CD14-positive monocyte (primary cell): ENCODE measurements around the gene SLC24A3. TPM values are rescaled to one million over a fixed set of nuclear protein-coding genes. Genes with fewer than 3 reads are reported as not detected.

Experiments used
- DNase-seq, 3 donors: peaks; one replicate each; pipeline ENCODE4 v3.0.0-alpha.2; 2011 to 2022
- H2AFZ ChIP-seq: 2 replicates; pipeline ENCODE4 v1.6.0; 2012; ENCODE audit warnings: mild to moderate bottlenecking, low read depth, low read length, inconsistent platforms; ENCODE audit not compliant: insufficient read depth, poor library complexity, severe bottlenecking
- H3K27ac ChIP-seq, 2 donors: 1 replicate in 1 of 2; 2 replicates in 1 of 2; pipeline ENCODE4 v1.5.1; 2012 to 2013; ENCODE audit warnings: low read length in 2 of 2, control low read depth in 1 of 2, inconsistent platforms in 1 of 2, low read depth in 1 of 2, mild to moderate bottlenecking in 1 of 2
- H3K27me3 ChIP-seq, 2 donors: one replicate each; pipeline versions ENCODE4 v1.6.0 to v1.6.1; 2011 to 2013; ENCODE audit warnings: low read length in 2 of 2; ENCODE audit not compliant: control insufficient read depth in 2 of 2, insufficient read depth in 2 of 2
- H3K36me3 ChIP-seq, 2 donors: replicated peaks in 1 of 2; 1 replicate in 1 of 2; 2 replicates in 1 of 2; pipeline versions ENCODE4 v1.5.1 to v1.6.1; 2012 to 2013; ENCODE audit warnings: low read length in 2 of 2, control low read depth in 1 of 2, inconsistent platforms in 1 of 2, mild to moderate bottlenecking in 1 of 2; ENCODE audit not compliant: insufficient read depth in 2 of 2, control insufficient read depth in 1 of 2
- H3K4me1 ChIP-seq, 2 donors: 1 replicate in 1 of 2; 2 replicates in 1 of 2; pipeline versions ENCODE4 v1.5.1 to v1.6.1; 2012 to 2013; ENCODE audit warnings: low read length in 2 of 2, control low read depth in 1 of 2, inconsistent platforms in 1 of 2, mild to moderate bottlenecking in 1 of 2, moderate library complexity in 1 of 2; ENCODE audit not compliant: insufficient read depth in 2 of 2, control insufficient read depth in 1 of 2
- H3K4me2 ChIP-seq: replicated peaks from 2 replicates; pipeline ENCODE3; 2012; ENCODE audit warnings: low read length, moderate library complexity, mild to moderate bottlenecking; ENCODE audit not compliant: poor library complexity, severe bottlenecking; ENCODE audit errors: extremely low read depth
- H3K4me3 ChIP-seq, 3 experiments: fragments of 200-600 bp in 1 of 3; sonication (generic) in 1 of 3; replicated peaks in 1 of 3; 1 replicate in 2 of 3; 2 replicates in 1 of 3; pipeline ENCODE4 v1.5.1; 2011 to 2013; ENCODE audit warnings: low read length in 3 of 3, mild to moderate bottlenecking in 3 of 3, control low read depth in 2 of 3, low read depth in 2 of 3, inconsistent platforms in 1 of 3, moderate library complexity in 1 of 3
- H3K79me2 ChIP-seq: 2 replicates; pipeline ENCODE4 v1.6.0; 2012; ENCODE audit warnings: mild to moderate bottlenecking, control low read depth, inconsistent platforms, low read length, moderate library complexity; ENCODE audit not compliant: insufficient read depth
- H3K9ac ChIP-seq: 2 replicates; pipeline ENCODE4 v1.6.0; 2017; ENCODE audit warnings: low read length, mild to moderate bottlenecking; ENCODE audit not compliant: insufficient read depth, poor library complexity, severe bottlenecking
- H3K9me3 ChIP-seq, 2 donors: replicated peaks in 1 of 2; 1 replicate in 1 of 2; 2 replicates in 1 of 2; pipeline versions ENCODE4 v1.5.1 to v1.6.1; 2012 to 2013; ENCODE audit warnings: low read length in 2 of 2, control low read depth in 1 of 2; ENCODE audit not compliant: control insufficient read depth in 1 of 2, insufficient read depth in 1 of 2
- H4K20me1 ChIP-seq: 2 replicates; pipeline ENCODE4 v1.6.0; 2012; ENCODE audit warnings: mild to moderate bottlenecking, low read length, control low read depth, moderate library complexity; ENCODE audit not compliant: insufficient read depth
- H3K27ac Mint-ChIP-seq, 7 donors: one replicate each; pipeline ENCODE4 v1.8.0; 2020; ENCODE audit warnings: mild to moderate bottlenecking in 7 of 7, mixed read lengths in 7 of 7, moderate library complexity in 6 of 7, inconsistent platforms in 2 of 7
- H3K27me3 Mint-ChIP-seq, 3 donors: one replicate each; pipeline ENCODE4 v1.8.0; 2021 to 2022; ENCODE audit warnings: low read depth in 3 of 3, mild to moderate bottlenecking in 3 of 3, mixed read lengths in 3 of 3, moderate library complexity in 3 of 3, inconsistent platforms in 1 of 3
- H3K36me3 Mint-ChIP-seq, 2 donors: one replicate each; pipeline ENCODE4 v1.8.0; 2020; ENCODE audit warnings: mixed read lengths in 2 of 2, inconsistent platforms in 1 of 2, mild to moderate bottlenecking in 1 of 2
- H3K4me1 Mint-ChIP-seq: one replicate; pipeline ENCODE4 v1.8.0; 2020; ENCODE audit warnings: mild to moderate bottlenecking, mixed read lengths
- H3K4me3 Mint-ChIP-seq, 2 donors: one replicate each; pipeline ENCODE4 v1.8.0; 2020; ENCODE audit warnings: mild to moderate bottlenecking in 2 of 2, mixed read lengths in 2 of 2, moderate library complexity in 1 of 2
- H3K9me3 Mint-ChIP-seq, 7 donors: one replicate each; pipeline ENCODE4 v1.8.0; 2020 to 2022; ENCODE audit warnings: mixed read lengths in 7 of 7, mild to moderate bottlenecking in 6 of 7, moderate library complexity in 6 of 7, inconsistent platforms in 2 of 7
- CTCF ChIP-seq: fragments of 200-600 bp; IDR thresholded peaks from one replicate; pipeline ENCODE4 v1.8.0; 2022; ENCODE audit warnings: antibody characterized with exemption, mild to moderate bottlenecking
- WGBS: methylation state at CpG from one replicate; pipeline ENCODE4 v1.1.5; 2013; ENCODE audit warnings: missing lambda C conversion rate; ENCODE audit not compliant: insufficient coverage; 5-methylcytosine and 5-hydroxymethylcytosine counted together
- intact Hi-C, 2 donors: fragments of 100-400 bp; cut with micrococcal nuclease; formaldehyde crosslinking; loops; one replicate each; pipeline versions ENCODE4 v1.15.0 to v1.15.1; 2023
- polyA plus RNA-seq, 3 donors: library from polyadenylated mRNA; depleted of rRNA in 1 of 3; unstranded in 2 of 3; stranded (reverse) in 1 of 3; fragments of 300-500 nt in 2 of 3; fragments of >200 nt in 1 of 3; fragmentation: Illumina TruSeq in 2 of 3; gene quantifications; 1 replicate in 2 of 3; 2 replicates in 1 of 3; pipeline ENCODE4 v1.2.3, GENCODE V29; 2012 to 2021

The SLC24A3 gene
- polyA plus RNA-seq, 3 donors = 0.04 to 0.08 TPM; not detected in 1

- DNase-seq = no peak
- Histone ChIP-seq H3K9me3 (peaks cover 0 to 9% of the 10 kb centered on the region in 2 donors), H4K20me1 (no peaks in the 10 kb centered on the region), H3K9ac (no peak overlapping the region), H3K36me3 (no peaks in the 10 kb centered on the region), H3K4me2 (no peak overlapping the region), H3K27ac (no peak overlapping the region), H3K4me1 (no peaks in the 10 kb centered on the region), H2AFZ (no peak overlapping the region), H3K27me3 (no peaks in the 10 kb centered on the region), H3K79me2 (no peaks in the 10 kb centered on the region), H3K4me3 (no peak overlapping the region)
- no peak for TF ChIP-seq CTCF
- H3K4me1 Mint-ChIP-seq = no peaks in the 10 kb centered on the region
- no peaks in the 10 kb centered on the region for H3K36me3 Mint-ChIP-seq
- intact Hi-C loops = no loop called here
- peaks cover 5 to 21% (median 12%) of the 10 kb centered on the region in 7 donors for H3K9me3 Mint-ChIP-seq
- no peak overlapping the region for H3K27ac Mint-ChIP-seq
- no peak overlapping the region for H3K4me3 Mint-ChIP-seq
- H3K27me3 Mint-ChIP-seq = no peaks in the 10 kb centered on the region
These were observed 174.8 kb downstream of the SLC24A3 start for GRCh38 chr20:19387251-19387650.

DNA sequence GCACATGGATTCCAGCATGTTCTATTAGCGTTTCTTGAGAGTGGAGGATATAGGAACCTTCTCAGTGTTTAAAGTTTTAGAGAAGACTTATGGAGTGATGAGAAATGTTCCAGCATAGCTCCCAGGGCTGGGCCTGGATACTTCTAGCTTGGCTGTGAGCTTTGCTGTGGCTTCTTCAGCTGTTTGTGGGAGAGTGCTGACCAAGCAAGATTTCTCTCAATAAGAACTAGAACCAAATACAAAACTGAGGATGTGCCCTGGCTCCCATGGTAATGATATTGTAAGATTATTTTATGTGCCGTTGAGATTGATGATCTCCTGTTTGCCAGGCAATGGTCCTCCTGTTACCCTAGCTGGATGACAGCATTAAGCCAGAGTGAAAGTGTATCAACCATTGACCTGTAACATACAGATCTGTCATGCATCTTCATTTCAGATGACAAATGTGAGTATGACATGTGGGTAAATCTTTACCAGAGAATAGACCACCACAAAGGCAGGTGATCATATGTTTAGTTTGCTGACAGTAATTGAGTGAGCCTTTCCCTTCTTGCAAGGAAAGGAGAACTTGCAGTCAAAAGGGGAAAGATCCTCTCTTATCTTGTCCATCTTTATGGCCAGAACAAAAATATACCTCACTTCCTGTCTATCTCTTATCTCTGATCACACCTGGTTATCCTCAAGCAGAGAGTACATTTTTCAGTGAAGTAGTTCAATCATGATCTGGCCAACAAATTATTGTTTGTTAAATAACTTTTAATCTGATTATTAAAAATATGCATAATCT, 180.1 kb downstream of the SLC24A3 start:
- Histone ChIP-seq H3K27me3 (no peaks in the 10 kb centered on the region), H3K4me2 (no peak overlapping the region), H3K27ac (no peak overlapping the region), H2AFZ (no peak overlapping the region), H3K9ac (no peak overlapping the region), H3K9me3 (peaks cover 0 to 14% of the 10 kb centered on the region in 2 donors), H3K36me3 (no peaks in the 10 kb centered on the region), H3K79me2 (no peaks in the 10 kb centered on the region), H3K4me3 (no peak overlapping the region), H4K20me1 (no peaks in the 10 kb centered on the region), H3K4me1 (no peaks in the 10 kb centered on the region)
- Mint-ChIP-seq H3K9me3 (peaks cover 10 to 25% (median 13%) of the 10 kb centered on the region in 7 donors), H3K27ac (no peak overlapping the region), H3K4me3 (no peak overlapping the region), H3K36me3 (no peaks in the 10 kb centered on the region), H3K4me1 (no peaks in the 10 kb centered on the region), H3K27me3 (no peaks in the 10 kb centered on the region)
- intact Hi-C loops = no loop called here
- DNase-seq = no peak
- no peak for TF ChIP-seq CTCF
- no CpG with 5 or more reads among the region's 2 CpGs for whole genome bisulfite sequencing
